CD1c-positive myeloid dendritic cell (primary cell): ENCODE measurements around the gene VPS37B.
"Not testable (repeated sequence)": the region's sequence is repeated elsewhere in the genome, so short reads cannot be mapped to it uniquely, and the experiment has no call there.

Experiments used
- DNase-seq: peaks from one replicate; pipeline ENCODE4 v3.0.0-alpha.2; 2016; ENCODE audit errors: extremely low spot score

The VPS37B gene

DNA sequence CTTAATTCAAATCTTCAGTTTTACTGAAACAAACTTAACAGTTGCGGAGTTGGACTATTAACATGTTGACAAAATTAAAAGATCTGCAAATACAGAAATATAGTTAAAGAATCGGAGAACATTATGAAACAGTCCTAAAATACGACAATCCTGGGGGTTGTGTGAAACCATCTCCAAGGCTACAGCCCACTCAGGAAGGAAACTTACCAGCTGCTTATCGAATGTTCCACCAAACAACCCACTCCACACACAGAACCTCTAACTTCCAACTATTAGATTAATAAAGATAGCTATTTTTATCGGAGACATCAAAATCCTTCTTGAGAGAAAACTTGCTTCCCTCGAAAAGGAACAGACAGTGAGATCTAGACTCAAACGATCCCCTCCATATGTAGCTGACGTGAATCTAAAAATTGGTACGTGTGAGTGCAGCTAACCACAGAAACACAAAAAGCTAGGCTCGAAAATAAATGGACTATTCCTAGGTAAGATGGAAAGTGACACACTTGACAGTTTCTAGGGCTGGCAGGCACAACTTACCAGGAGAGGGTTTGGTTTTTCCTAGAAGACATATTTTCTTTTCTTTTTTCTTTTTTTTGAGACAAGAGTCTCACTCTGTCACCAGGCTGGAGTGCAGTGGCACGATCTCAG, 12.9 kb downstream of the VPS37B start:
- no peak for DNase-seq

GRCh38 chr12:122880668-122881067, 15.3 kb downstream of the VPS37B start:
- DNase-seq = peak; percentile 34

- DNase-seq = no peak
Observed at GRCh38 chr12:122880155-122880667, 15.7 kb downstream of the VPS37B start.

GRCh38 chr12:122878780-122879612, 16.9 kb downstream of the VPS37B start:
- no peak for DNase-seq

DNA sequence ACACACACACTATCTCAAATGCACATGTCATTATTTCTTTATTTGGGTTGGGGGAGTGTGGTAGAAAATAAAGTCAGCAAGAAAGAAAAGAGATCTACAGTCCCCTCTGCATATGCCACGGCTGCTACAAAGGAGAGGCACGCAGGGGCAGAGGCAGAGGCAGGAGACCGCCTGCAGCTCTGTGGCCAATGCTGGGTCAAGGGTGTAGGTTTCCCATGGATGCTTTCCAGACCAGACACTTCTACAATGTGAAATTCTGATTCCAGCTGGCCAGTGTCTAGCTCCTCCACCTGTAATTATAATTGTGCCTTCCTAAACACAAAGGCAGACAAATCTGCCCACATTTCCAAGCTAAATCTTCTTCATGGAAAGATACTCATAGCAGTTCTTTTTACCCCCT, 19.2 kb downstream of the VPS37B start:
- DNase-seq = no peak

GRCh38 chr12:122876281-122876680, 19.6 kb downstream of the VPS37B start:
- not testable (repeated sequence) for DNase-seq

- DNase-seq = peak; percentile 51
Observed at GRCh38 chr12:122875590-122876220, 20.2 kb downstream of the VPS37B start.

- DNase-seq = no peak
Observed at GRCh38 chr12:122874081-122874480, 21.8 kb downstream of the VPS37B start.

GRCh38 chr12:122873540-122873939, 22.4 kb downstream of the VPS37B start:
- no peak for DNase-seq

GRCh38 chr12:122872815-122873361, 23.0 kb downstream of the VPS37B start:
- DNase-seq = no peak

DNA sequence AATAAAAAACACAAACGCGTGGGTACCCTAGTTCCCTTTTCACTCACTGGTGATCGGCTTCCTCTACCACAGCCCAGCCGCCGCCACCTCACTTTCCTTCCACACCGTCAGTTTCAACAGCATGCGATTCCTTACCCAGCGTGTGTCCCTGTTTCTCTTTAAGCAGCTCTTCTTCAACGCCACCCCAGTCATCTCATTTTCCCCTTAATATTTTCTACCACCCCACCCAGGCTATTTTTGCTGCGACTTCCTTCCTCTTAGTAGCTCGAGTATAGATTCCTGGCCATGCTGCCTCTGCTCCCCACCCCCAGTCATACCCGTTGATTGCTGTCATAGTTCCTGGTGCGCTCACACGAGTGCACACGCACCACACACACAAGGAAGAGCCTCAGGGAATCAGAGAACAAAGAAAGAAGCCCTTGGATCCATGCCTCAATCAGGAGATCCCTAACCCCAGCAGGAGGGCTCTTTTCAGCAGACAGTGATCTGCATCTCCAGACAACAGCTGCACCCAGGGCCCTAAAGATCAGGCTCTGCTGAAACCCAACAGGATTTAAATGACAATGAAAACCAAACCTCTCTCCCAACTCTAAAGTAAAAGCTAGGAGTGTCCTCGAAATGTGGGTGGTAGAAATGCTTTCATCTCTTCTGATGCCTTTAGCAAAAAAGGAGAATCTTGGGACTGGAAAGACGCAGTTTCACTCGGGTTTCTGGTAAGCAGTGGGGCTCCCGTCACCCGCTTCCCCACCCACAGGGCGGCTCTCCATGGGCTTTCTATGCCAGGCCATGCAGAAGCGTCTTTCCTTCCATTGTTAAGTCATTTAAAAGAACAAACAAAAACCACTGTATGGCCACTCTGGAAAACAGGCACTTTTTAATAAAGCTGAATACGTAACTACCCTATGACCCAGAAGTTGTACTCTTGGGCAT, 23.8 kb downstream of the VPS37B start:
- peak; percentile 91 for DNase-seq

GRCh38 chr12:122870867-122871664, 24.9 kb downstream of the VPS37B start:
- DNase-seq = peak; percentile 43

DNA sequence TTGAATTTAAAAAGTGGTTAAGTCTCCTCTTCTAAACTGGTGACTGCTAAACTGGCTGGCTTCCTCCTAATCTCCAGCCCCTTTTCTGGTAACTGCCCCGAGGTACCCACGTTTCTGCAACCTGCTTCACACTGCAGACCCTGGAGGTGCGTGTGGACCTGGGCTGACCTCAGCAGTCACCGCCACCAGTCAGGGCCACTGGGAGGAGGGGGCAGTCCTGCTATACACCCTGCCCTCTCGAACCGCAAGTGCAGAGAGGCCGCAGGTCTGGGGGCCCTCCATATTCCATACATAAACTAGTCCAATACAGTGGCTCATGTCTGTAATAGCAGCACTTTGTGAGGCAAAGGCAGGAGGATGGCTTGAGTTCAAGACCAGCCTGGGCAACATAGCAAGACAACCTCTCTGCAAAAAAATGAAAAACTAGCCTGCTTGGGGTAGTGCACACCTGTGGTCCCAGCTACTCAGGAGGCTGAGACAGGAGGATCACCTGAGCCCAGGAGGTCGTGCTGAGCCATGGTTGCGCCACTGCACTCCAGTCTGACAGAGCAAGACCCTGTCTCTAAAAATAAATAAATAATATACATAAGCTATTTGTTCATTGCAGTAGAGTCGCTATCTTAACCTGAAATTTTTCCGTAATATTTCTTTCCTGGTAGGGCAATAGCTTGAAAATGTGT, 25.6 kb downstream of the VPS37B start:
- DNase-seq = no peak

GRCh38 chr12:122869207-122869973, 26.5 kb downstream of the VPS37B start:
- DNase-seq = no peak

DNA sequence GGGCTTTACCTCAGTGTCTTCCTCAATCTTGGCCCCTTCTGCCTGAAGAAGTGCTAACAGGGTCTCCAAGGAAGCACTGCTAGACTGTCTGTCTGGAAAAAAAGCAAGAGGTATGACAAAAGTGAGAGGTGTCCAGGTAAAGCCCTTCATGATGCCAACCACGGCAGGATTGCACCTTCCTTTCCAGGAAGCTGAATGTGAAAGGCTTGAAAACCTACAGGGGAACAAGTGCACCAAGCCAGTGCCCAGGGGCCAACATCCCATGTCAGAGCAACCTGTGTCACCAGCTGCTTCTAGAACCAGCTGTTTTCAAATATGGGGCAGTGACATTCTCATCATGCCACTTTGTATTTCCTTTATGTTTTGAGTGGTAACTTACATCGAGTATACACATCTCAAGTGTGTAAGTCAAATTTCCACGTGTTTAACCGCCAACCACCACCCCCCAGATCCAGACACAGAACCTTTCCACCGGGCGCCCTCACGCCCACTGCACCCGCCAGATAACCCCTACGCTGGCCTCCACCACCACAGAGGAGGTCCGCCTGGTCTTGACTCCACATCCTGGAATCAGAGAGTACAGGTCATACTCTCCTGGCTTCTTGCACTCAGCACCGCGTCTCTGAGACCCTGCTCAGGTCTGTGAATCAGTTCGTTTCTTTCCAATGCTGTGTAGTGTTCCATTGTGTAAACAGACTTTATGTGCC, 27.3 kb downstream of the VPS37B start:
- DNase-seq = no peak

DNA sequence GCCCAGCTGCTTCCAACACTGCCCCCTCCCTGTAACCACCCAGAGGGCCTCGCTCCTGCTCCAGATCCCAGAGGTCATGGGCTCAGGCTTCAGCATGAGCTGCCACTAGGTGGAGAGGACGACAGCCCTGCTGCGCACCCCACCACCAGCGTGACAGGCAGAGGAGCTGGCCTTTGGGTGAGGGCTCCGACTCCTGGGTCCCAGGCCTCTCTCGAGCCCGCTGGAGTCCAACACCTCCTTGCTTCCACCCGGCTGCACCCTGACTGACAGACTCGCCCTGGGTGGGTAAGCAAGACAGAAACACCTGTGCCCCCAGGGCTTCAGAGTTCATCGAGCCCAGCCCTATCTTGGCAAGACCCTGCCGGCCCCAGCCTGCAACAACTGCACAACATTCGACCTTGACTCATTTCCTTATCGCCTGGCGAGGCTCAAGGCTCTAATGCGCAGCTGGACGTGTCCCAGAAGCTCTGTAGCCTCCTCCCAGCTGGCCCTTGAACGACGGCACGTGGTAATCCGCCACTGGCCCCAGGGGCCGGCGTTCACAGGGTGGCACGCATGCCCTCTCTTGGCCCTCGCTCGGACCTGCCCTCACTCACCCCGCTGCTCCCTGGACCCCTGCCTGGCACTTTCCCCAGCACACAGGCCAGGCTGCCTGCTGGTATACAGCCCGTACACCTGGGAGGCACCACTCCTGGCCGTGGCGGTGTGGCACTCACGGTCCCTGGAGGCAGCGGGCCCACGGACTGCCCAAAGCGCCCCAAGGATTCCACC, 28.0 kb downstream of the VPS37B start:
- no peak for DNase-seq

DNA sequence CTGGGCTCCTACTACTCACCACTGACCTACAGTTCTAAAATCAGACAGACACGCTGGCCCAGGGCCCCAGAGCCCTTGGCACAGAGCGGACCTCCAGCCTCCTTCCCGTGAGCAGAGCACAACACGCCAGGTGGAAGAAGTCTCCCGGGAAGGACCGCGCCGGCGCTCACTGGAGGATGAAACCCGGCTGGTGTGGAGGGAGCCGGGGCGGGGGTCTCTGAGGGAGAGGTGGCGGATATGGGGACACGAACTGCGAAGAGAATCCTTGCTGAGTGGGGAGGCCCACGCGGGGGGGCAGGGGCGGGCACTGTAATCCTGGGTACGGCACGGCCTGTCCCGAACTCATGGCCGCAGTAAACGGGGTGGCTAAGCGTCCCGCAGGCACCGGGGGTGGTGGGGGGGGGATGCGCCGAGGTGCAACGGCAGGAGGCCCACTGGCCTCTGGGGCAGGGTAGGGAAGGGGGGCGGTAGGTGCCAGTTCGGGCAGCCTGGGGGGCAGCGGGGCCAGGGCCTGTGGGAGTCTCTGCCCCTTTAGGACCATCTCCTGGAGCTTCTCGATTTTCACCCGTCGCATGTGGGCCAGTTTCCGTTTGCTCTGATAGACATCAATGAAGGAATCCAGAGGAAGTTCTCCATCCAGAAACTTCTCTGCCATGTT, 28.8 kb downstream of the VPS37B start:
- no peak for DNase-seq
